Fibroblast of gingiva (primary cell): ENCODE data around the gene HOXD12.

Source experiments
- DNase-seq: peaks from one replicate; pipeline ENCODE4 v3.0.0-alpha.2; 2011; ENCODE audit warnings: low read depth

Gene HOXD12

GRCh38 chr2:176105078-176105729, 5.6 kb downstream of the HOXD12 start:
- DNase-seq: no peak

- no peak for DNase-seq
These were observed 6.4 kb downstream of the HOXD12 start for GRCh38 chr2:176105730-176106580.

- no peak for DNase-seq
These were observed 7.3 kb downstream of the HOXD12 start, which contains the start of gene HOXD11 for GRCh38 chr2:176106581-176107539. Gene HOXD11 (plus strand): TSS chr2:176107280. CDS start chr2:176107356, 76 bp downstream.

- DNase-seq: no peak
These were observed 8.2 kb downstream of the HOXD12 start for GRCh38 chr2:176107731-176108181.

- no peak for DNase-seq
These were observed 9.8 kb downstream of the HOXD12 start for GRCh38 chr2:176109192-176109901.

- no peak for DNase-seq
These were observed 10.4 kb downstream of the HOXD12 start for GRCh38 chr2:176109946-176110345.

GRCh38 chr2:176110415-176111308, 11.1 kb downstream of the HOXD12 start:
- no peak for DNase-seq

GRCh38 chr2:176111309-176111663, 11.7 kb downstream of the HOXD12 start:
- DNase-seq: no peak

- no peak for DNase-seq
These were observed 12.3 kb downstream of the HOXD12 start for GRCh38 chr2:176111846-176112374.

- no peak for DNase-seq
These were observed 13.0 kb downstream of the HOXD12 start for GRCh38 chr2:176112375-176113302.

GRCh38 chr2:176114120-176114929, 14.7 kb downstream of the HOXD12 start:
- no peak for DNase-seq

GRCh38 chr2:176114930-176115625, 15.5 kb downstream of the HOXD12 start:
- no peak for DNase-seq

- DNase-seq: no peak
These were observed 16.6 kb downstream of the HOXD12 start, which contains the start of gene HOXD10 for GRCh38 chr2:176115883-176116813. Gene HOXD10 (plus strand): TSS chr2:176116778. CDS start chr2:176116834, 56 bp downstream.

GRCh38 chr2:176117162-176117822, 17.7 kb downstream of the HOXD12 start:
- DNase-seq: no peak

- DNase-seq: no peak
These were observed 18.3 kb downstream of the HOXD12 start for GRCh38 chr2:176117823-176118371.
